HG03432 (cell line): Measurements from ENCODE around the gene SLC30A4.
"Not testable (repeated sequence)": the region's sequence is repeated elsewhere in the genome, so short reads cannot be mapped to it uniquely, and the experiment has no call there.

Experiments used
- ATAC-seq: cut with Tn5 transposase; IDR thresholded peaks from one replicate; pipeline ENCODE4 v1.9.1; 2021; ENCODE audit warnings: mild to moderate bottlenecking, moderate library complexity; ENCODE audit not compliant: unreplicated experiment

The SLC30A4 gene

GRCh38 chr15:45522328-45523165 lies at the start of gene SLC30A4:
Gene SLC30A4, minus strand, starts transcription at chr15:45522755. Its CDS starts 401 bp downstream, at chr15:45522354.
- peak; percentile 86 for ATAC-seq

DNA sequence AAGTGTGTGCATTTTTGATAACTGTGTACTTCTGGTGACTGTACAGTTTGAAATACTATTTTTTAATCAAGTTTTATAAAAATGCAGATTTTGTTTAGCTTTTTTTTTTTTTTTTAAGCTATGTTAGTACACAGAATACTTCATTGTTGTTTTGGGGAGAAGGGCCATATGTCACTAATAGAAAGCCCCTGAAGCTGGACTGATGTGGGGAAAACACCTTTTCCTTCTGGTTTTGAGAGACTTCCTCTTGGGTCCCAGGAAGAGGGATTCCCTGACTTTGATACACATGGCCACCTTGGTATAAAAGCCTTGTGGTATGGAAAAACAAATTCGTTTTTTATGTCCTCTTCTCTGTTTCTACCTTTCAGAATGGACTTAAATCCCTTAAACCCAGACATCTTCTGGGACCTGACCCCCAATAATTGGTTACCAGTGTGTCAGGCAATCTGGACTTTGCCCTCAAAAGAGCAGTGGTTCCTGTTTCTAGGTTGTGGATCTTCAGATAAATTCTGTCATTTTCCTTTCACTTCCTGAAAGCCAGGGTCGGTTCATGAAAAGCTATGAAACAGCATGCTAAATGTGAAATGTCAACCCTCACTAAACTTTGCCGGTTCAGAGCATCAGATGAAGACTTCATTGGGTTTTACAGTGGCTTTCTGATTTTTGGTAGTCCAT lies 33.5 kb upstream of the SLC30A4 start:
- ATAC-seq, result no peak

- no peak for ATAC-seq
These were observed 29.1 kb upstream of the SLC30A4 start for GRCh38 chr15:45551676-45552075.

GRCh38 chr15:45550436-45550835 lies 27.9 kb upstream of the SLC30A4 start:
- ATAC-seq, result no peak

- ATAC-seq, result no peak
These were observed 27.1 kb upstream of the SLC30A4 start for GRCh38 chr15:45549541-45550220.

DNA sequence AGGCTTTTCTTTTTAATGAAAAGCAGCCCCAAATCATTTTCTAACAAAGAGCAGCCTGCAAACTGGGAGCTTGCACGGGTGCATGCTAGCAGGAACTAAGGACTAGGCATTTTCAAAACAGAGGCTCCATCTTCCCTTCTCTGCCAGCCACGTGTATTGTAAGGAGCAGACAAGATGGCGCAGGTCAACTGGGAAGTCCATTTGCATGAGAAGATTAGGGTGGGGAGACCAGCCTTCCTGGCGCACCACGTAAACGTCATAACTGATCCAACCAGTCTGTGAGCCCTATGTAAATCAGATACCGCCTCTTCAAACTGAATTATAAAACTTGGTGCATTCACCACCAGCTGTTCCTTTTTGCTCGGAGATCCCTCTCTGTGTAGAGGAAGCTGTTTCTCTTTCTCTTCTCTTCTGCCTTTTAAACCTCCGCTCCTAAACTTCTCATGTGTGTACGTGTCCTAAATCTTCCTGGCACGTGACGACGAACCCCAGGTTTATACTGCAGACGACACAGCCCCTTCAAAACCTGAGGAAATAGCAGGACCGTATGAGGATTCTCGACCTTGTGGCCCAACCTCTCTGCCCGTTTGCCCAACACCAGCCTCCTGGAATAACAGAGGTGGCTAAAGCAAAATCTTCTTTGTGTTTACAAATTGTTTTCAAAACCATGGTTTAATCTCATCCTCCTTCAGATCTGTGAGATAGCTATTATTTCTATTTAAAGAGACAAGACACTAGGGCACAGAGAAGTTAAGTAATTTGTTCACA lies 26.4 kb upstream of the SLC30A4 start:
- ATAC-seq, result no peak

GRCh38 chr15:45546789-45547188 lies 24.2 kb upstream of the SLC30A4 start:
- no peak for ATAC-seq

DNA sequence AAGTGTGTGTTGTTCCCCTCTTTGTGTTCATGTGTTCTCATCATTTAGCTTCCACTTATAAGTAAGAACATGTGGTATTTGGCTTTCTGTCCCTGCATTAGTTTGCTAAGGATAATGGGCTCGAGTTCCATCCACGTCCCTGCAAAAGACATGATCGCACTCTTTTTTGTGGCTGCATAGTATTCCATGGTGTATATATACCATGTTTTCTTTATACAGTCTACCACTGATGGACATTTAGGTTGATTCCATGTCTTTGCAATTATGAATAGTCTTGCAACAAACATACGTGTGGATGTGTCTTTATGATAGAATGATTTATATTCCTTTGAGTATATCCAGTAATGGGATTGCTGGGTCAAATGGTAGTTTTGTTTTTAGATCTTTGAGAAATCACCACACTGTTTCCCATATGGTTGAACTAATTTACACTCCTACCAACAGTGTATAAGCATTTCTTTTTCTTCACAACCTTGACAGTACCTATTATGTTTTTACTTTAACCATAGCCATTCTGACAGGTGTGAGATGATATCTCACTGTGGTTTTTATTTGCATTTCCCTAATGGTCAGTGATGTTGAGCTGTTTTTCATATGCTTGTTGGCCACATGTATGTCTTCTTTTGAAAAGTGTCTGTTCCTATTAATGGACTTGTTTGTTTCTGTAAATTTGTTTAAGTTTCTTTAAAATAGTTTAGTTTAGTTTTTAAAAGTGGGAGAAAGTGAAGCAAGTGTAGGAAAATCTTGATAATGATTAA lies 21.9 kb upstream of the SLC30A4 start:
- no peak for ATAC-seq

DNA sequence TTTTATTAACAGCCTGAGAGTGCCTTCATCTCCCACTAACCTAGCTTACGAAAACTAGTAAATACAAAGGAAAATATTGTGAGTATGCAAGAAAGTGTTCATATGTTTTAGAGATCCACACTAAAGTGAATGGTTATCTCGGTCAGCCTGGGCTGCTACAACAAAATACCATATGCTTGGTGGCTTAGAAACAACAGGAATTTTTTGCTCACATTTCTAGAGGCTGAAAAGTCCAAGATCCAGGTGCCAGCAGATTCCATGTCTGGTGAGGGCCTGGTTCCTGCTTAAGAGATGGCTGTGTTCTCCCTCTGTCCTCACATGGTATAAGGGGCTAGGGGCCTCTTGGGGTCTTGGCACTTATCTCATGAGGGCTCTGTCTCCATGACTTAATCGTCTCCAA lies 20.5 kb upstream of the SLC30A4 start:
- ATAC-seq, result no peak

DNA sequence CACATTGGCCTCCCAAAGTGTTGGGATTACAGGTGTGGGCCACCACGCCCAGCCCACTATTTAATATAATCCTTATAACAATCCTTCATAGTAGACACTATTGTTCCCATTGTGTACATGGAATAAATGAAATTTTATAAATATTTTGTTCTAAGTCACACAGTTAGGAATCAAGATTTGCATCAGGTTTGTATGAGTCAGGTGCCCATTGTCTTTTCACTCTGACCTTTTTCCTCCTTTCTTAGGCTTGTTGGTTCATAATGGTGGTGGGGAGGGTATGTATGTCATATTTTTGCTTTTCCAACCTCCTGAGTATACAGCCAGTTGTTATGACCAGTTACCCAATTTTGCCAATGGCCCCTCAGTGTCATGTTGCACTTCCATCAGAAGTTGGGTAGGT lies 18.0 kb upstream of the SLC30A4 start:
- ATAC-seq, result no peak

GRCh38 chr15:45539680-45540079 lies 17.1 kb upstream of the SLC30A4 start:
- no peak for ATAC-seq

DNA sequence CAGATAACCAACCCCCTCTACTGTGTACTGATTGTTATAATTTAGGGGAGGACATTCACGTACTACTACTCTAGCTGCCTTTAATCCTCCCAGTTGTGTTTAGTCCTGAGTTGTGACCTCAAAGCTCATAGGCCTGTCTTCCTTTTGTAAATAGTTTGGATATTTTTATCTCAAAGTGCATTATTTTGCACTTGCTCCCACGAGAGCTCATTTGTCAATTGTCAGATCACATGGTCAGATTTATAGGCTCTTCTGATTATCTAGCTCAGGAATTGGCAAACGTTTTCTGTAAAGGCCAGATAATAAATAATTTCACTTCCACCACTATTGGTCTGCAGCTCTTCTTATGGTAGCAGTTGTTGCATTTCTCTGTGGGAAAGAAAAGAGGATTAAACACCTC lies 14.4 kb upstream of the SLC30A4 start:
- ATAC-seq, result no peak

- no peak for ATAC-seq
These were observed 13.0 kb upstream of the SLC30A4 start for GRCh38 chr15:45535486-45536042.

DNA sequence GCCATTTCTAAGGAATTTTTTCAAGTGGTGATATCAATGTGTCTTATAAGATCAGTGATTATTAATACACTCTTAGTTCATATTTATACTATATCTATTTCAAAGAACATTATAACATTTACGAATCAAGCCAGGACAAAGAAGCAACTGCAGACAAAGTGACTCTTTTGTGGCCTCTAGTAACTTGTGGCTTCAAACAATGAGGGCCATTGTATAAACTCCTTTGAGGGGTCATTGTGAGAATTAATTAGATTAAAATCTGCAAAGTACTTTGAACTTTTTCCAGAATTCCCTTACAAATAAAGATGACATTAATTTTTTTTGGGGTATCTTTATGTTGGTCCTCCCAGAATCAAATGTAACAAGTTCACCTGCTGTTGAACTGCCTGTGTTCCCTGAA lies 12.3 kb upstream of the SLC30A4 start:
- ATAC-seq, result no peak

DNA sequence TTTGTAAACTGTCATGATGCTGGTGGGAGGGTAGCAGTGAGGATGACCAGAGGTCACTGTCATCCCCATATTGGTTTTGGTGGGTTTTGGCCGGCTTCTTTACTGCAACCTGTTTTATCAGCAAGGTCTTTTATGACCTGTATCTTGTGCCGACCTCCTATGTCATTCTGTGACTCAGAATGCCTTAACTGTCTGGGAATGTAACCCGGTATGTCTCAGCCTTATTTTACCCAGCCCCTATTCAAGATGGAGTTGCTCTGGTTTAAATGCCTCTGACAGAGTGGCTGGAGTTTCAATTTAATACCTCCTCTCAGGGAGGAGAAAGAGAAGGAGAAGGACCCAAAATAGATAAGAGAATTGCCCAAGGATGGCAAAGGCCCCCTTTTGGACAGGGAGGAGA lies 10.3 kb upstream of the SLC30A4 start:
- ATAC-seq, result not testable (repeated sequence)

- no peak for ATAC-seq
These were observed 7.1 kb upstream of the SLC30A4 start for GRCh38 chr15:45529613-45530012.

DNA sequence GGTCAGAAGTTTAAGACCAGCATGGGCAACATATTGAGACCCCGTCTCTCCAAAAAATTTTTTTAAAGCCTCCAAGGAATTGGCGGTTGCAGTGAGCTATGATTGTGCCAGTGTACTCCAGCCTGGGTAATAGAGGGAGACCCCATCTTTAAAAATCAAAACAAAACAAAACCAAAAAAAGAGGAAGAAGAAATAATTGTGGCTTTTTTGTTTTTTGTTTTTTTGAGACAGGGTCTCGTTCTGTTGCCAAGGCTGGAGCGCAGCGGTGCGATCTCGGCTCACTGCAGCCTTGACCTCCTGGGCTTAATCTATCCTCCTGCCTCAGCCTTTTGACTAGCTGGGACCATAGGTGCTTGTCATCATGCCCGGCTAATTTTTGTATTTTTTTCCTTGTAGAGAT lies 4.5 kb upstream of the SLC30A4 start:
- ATAC-seq, result no peak

DNA sequence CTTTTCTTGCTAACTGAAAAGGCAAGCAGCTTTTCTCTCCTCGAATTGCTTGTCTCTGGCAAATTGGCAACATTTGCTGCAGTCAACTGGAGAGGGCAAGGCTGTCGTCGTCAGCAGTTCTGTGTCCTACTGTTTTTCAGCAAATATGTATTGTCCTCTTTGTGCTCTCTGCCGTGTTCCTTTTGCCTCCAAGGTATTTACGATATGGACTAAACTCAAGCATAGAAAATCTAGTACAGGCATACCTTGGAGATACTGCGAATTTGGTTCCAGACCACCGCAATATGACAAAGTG lies 558 bp upstream of the SLC30A4 start:
- ATAC-seq, result no peak

DNA sequence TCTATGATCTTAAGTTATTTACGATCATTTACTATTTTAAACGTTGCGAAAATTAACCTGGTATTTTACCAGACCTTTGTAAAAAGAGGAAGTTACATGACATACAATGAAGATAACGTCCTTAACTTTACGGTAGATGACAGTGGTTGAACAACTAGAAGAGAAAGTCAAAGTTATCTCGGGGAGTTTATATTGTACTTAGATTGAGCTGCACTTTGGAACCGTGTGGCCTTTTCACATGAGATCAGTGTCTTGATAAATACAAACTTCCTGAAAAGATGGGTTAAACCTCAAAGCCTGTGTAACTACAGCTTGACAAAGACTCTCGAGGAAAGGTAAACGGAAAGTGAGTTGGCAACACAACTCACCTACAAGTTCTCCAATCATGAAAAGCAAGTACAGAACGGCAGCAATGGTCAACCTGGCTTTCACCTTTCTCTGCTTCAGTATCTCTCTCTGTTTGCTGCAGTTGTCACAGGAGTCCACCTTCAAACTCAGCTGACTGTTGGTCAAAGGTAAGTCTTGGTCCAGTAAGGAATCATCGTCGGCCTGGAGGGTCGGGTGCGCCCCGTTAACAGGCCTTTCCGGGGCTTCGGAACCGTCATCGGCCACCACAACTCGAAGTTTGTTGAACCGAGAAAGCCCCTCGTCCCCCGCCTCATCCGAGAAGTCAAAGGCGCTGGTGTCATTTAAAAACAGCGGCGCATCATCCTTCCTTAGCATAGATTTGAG lies 793 bp downstream of the SLC30A4 start:
- peak; percentile 12 for ATAC-seq
